Body of pancreas (tissue), 4 donors: ENCODE results near the gene CCDC33. TPM values are rescaled to one million over a fixed set of nuclear protein-coding genes. Genes with fewer than 3 reads are reported as not detected.

ENCODE experiments used
- ATAC-seq: fragments of 150-250 bp; one replicate; pipeline ENCODE4 v1.9.1; 2016
- DNase-seq, 4 donors: peaks; one replicate each; pipeline ENCODE4 v3.0.0-alpha.2; 2019
- H3K27ac ChIP-seq, 4 donors: fragments of 200-600 bp; sonication (generic); 1 replicate in 3 of 4; 2 replicates in 1 of 4; pipeline versions ENCODE4 v1.5.1 to v1.6.1; 2016 to 2019; ENCODE audit warnings: mild to moderate bottlenecking in 1 of 4, mixed read lengths in 1 of 4, moderate library complexity in 1 of 4
- H3K27me3 ChIP-seq, 2 donors: fragments of 200-600 bp; sonication (generic); one replicate each; pipeline ENCODE4 v1.6.0; 2016; ENCODE audit warnings: mild to moderate bottlenecking in 1 of 2
- H3K36me3 ChIP-seq, 2 donors: fragments of 200-600 bp; sonication (generic); replicated peaks in 1 of 2; 2 replicates each; pipeline ENCODE4 v1.5.1; 2016; ENCODE audit warnings: low read depth in 2 of 2; ENCODE audit not compliant: insufficient read depth in 1 of 2
- H3K4me1 ChIP-seq: fragments of 200-600 bp; sonication (generic); one replicate; pipeline ENCODE4 v1.6.0; 2016
- H3K4me3 ChIP-seq, 2 donors: fragments of 200-600 bp; sonication (generic); 1 replicate in 1 of 2; 2 replicates in 1 of 2; pipeline ENCODE4 v1.5.1; 2016 to 2019
- H3K9me3 ChIP-seq, 3 donors: fragments of 200-600 bp; sonication (generic); 1 replicate in 2 of 3; 2 replicates in 1 of 3; pipeline ENCODE4 v1.5.1; 2016
- CTCF ChIP-seq, 7 experiments: fragments of 450-650 bp in 4 of 7; fragments of 200-600 bp in 3 of 7; sonication (generic) in 3 of 7; IDR thresholded peaks; one replicate each; pipeline ENCODE4 v1.5.1; 2016 to 2019; ENCODE audit warnings: antibody characterized with exemption in 7 of 7
- POLR2A ChIP-seq, 3 donors: fragments of 450-650 bp; IDR thresholded peaks; one replicate each; pipeline ENCODE4 v1.6.1; 2016; ENCODE audit warnings: antibody characterized with exemption in 3 of 3, mild to moderate bottlenecking in 2 of 3
- WGBS, 2 donors: methylation state at CpG; one replicate each; pipeline ENCODE4 v1.1.5; 2017; 5-methylcytosine and 5-hydroxymethylcytosine counted together
- intact Hi-C: fragments of 100-400 bp; cut with DNase I; formaldehyde crosslinking; loops from one replicate; pipeline ENCODE4 v1.15.1; 2023
- total RNA-seq, 2 donors: library from RNA; depleted of rRNA; stranded (reverse); fragments of >200 nt; gene quantifications; one replicate each; pipeline ENCODE4 v1.1.0, GENCODE V29; 2016

Gene CCDC33
- total RNA-seq, 2 donors from 2014 or later = not detected

DNA sequence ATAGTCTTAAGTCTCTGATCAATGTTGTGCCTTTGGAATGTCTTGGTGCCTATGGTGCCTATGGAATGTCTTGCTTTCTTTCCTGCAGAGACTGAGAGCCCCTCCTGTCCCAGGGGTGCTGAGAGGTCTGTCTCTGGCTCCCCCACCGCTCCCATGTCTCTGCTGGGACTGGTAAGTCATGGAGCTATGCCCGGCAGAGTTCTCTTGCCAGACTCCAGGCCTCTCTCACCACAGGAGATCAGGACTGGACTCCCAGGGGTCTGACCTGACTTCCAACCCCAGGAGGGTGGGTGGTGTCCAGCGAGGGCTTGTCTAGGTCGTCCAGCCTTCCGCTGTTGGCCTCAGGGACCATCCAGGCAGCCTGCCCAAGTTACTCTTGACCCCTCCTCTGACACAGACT is 145.4 kb downstream of the CCDC33 start:
- Histone ChIP-seq H3K9me3 (no peaks in the 10 kb centered on the region), H3K36me3 (no peaks in the 10 kb centered on the region), H3K4me3 (no peak overlapping the region), H3K27ac (no peak overlapping the region), H3K27me3 (no peaks in the 10 kb centered on the region), H3K4me1 (no peaks in the 10 kb centered on the region)
- 60 to 80% methylated on average over 3 to 5 of the region's 5 CpGs for WGBS, 2 donors
- TF ChIP-seq CTCF (IDR thresholded peaks at IDR 0.05) (no peak), POLR2A (IDR thresholded peaks at IDR 0.05) (no peak)
- no peak for DNase-seq
- no peak for ATAC-seq
- intact Hi-C loops = loop anchor here (5.0 to 10.0 kb wide), 2 partner anchors 61 to 383 kb away; no protein-coding TSS in a partner anchor

DNA sequence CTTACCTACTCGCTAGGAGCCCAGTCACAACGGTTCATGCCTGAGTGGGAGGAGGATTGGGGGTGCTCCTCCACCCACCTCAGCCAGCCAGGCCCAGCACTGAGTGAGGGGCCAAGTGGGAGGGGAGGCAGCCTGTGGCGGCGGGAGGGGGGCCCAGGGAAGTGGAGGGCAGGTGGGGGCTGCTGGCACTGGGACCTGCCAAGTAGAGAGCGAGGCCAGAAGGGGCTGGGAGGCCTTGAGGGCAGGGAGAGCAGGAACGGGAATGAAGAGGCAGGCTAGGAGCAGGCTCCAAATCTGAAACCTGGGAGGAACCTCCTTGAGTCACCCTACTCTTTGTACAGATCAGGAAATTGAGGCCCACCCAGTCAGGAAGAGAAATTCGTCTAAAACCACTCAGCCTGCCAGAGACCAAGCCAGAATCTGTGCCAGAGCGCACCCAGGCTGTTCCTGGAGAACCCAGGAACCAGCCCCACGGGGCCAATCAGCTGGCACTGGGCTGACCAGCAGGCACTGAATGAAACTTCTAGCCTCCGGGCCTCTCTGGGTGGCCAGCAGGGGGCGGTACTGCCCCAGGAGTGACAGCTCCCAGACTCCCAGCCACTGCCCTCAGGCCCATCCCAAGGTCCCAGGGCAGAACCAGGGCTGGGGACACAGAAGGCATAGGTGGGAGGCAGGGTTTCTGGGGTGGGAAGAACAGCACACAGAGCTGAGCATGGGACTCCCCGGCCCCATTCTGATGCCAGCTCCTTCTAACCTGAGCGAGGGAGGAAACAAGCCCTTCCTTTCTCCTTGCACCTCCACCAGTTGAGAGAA is 146.1 kb downstream of the CCDC33 start:
- DNase-seq = peak; percentile 82 to 88 (median 85)
- Histone ChIP-seq H3K27me3 (no peaks in the 10 kb centered on the region), H3K4me3 (no peak overlapping the region), H3K36me3 (no peaks in the 10 kb centered on the region), H3K4me1 (no peaks in the 10 kb centered on the region), H3K27ac (no peak overlapping the region), H3K9me3 (no peaks in the 10 kb centered on the region)
- no peak for TF ChIP-seq POLR2A (IDR thresholded peaks at IDR 0.05)
- TF ChIP-seq CTCF (IDR thresholded peaks at IDR 0.05) = peak; percentile 73 to 91 (median 83)
- whole genome bisulfite sequencing, 2 donors = 41 to 58% methylated on average over 9 to 11 of the region's 13 CpGs
- intact Hi-C loops = loop anchor here (5.0 to 10.0 kb wide), 2 partner anchors 60 to 383 kb away; no protein-coding TSS in a partner anchor
- peak; percentile 81 for ATAC-seq

DNA sequence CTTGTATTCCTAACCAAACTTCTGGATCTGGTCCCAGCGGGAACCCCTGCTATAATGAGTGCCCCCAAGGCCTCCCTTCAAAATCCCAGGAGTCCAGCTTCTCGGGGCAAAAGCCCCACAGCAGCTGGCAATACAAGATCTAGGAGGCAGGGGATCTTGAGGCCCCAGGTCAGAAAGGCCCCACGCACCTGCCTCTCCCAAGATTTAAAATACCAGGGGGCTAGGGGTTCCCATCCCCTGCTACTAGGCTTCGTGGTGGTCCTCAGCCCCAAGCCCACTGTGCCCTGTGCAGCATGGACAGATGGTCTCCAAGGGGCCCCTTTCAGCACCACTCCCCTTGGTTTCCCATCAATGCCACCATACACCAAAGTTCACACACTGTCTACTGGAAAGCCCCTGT is 147.2 kb downstream of the CCDC33 start:
- no peak for DNase-seq
- H3K27ac ChIP-seq = no peak overlapping the region
- intact Hi-C loops = loop anchor here (5.0 to 10.0 kb wide), 2 partner anchors 59 to 382 kb away; no protein-coding TSS in a partner anchor
- no peak for ATAC-seq
- no peaks in the 10 kb centered on the region for H3K36me3 ChIP-seq
- no peaks in the 10 kb centered on the region for H3K27me3 ChIP-seq
- H3K4me1 ChIP-seq = no peaks in the 10 kb centered on the region
- TF ChIP-seq POLR2A (IDR thresholded peaks at IDR 0.05) (no peak), CTCF (IDR thresholded peaks at IDR 0.05) (no peak)
- H3K4me3 ChIP-seq = no peak overlapping the region
- H3K9me3 ChIP-seq = no peaks in the 10 kb centered on the region
- 86% methylated on average over 4 of the region's 4 CpGs; no CpG with 5 or more reads in 1 of the 2 donors for WGBS, 2 donors

GRCh38 chr15:74383695-74384565 is 147.8 kb downstream of the CCDC33 start:
- Histone ChIP-seq H3K4me1 (no peaks in the 10 kb centered on the region), H3K4me3 (no peak overlapping the region), H3K27ac (no peak overlapping the region), H3K9me3 (no peaks in the 10 kb centered on the region), H3K36me3 (no peaks in the 10 kb centered on the region), H3K27me3 (no peaks in the 10 kb centered on the region)
- intact Hi-C loops = loop anchor here (5.0 to 10.0 kb wide), 2 partner anchors 58 to 381 kb away; no protein-coding TSS in a partner anchor
- 54 to 69% methylated on average over 8 of the region's 8 CpGs for WGBS, 2 donors
- DNase-seq = no peak
- TF ChIP-seq CTCF (IDR thresholded peaks at IDR 0.05) (no peak), POLR2A (IDR thresholded peaks at IDR 0.05) (no peak)
- no peak for ATAC-seq
